ENCODE data around the gene USP32.

GRCh38 chr17:60361889-60362288, 30.0 kb downstream of the USP32 start:
- TF ChIP-seq YY1 (IDR thresholded peaks at IDR 0.05; ENCODE audit: insufficient read depth, insufficient read length) (no peak), ZNF274 (IDR thresholded peaks at IDR 0.05; ENCODE audit: low read depth, low read length) (no peak)
